H1 (cell line): ENCODE measurements around the gene GNG7. TPM values are rescaled to one million over a fixed set of nuclear protein-coding genes. Genes with fewer than 3 reads are reported as not detected.

Experiments used
- CTCF ChIA-PET: fragments of 300-600 bp; sonication (Branson Sonifier 250); formaldehyde crosslinking; loops from one replicate; lab custom pipeline; 2021; ENCODE audit not compliant: partially characterized antibody; lab: Charles Lee
- POLR2A ChIA-PET: fragments of 300-600 bp; sonication (Branson Sonifier 250); formaldehyde crosslinking; loops from one replicate; lab custom pipeline; 2021; ENCODE audit warnings: inconsistent platforms; ENCODE audit not compliant: partially characterized antibody; lab: Charles Lee
- DNase-seq, 2 experiments: peaks; one replicate each; pipeline versions ENCODE4 v3.0.0 to v3.0.0-alpha.2; 2010 to 2022; ENCODE audit warnings: low spot score in 2 of 2, low read depth in 1 of 2, mixed read lengths in 1 of 2
- FAIRE-seq: peaks from 2 replicates; lab custom pipeline; 2011; peaks lifted over from hg19 to GRCh38; lab: Jason Lieb, UNC
- H2AFZ ChIP-seq: 2 replicates; pipeline ENCODE4 v1.8.1; 2012; ENCODE audit warnings: low read length, inconsistent platforms
- H2AK5ac ChIP-seq: 2 replicates; pipeline ENCODE4 v1.6.1; 2013; ENCODE audit warnings: low read depth, low read length
- H2BK120ac ChIP-seq: replicated peaks from 2 replicates; pipeline ENCODE3; 2013; ENCODE audit warnings: low read depth, low read length, inconsistent platforms
- H2BK12ac ChIP-seq: 2 replicates; pipeline ENCODE4 v1.6.1; 2013; ENCODE audit warnings: low read depth, low read length
- H2BK15ac ChIP-seq: 2 replicates; pipeline ENCODE4 v1.6.1; 2013; ENCODE audit warnings: low read length
- H2BK20ac ChIP-seq: 2 replicates; pipeline ENCODE4 v1.6.1; 2013; ENCODE audit warnings: low read length
- H2BK5ac ChIP-seq: 2 replicates; pipeline ENCODE4 v1.6.1; 2013; ENCODE audit warnings: low read depth, low read length
- H3K14ac ChIP-seq: 2 replicates; pipeline ENCODE4 v1.6.1; 2013; ENCODE audit warnings: inconsistent platforms; ENCODE audit not compliant: insufficient read length
- H3K18ac ChIP-seq: 2 replicates; pipeline ENCODE4 v1.6.1; 2013; ENCODE audit warnings: low read length; ENCODE audit errors: extremely low read depth
- H3K23ac ChIP-seq: 2 replicates; pipeline ENCODE4 v1.6.1; 2013; ENCODE audit warnings: inconsistent platforms; ENCODE audit not compliant: insufficient read length
- H3K23me2 ChIP-seq: 2 replicates; pipeline ENCODE4 v1.6.1; 2013; ENCODE audit warnings: low read depth, low read length
- H3K27ac ChIP-seq: 2 replicates; pipeline ENCODE4 v1.6.1; 2011; ENCODE audit warnings: low read depth, low read length, inconsistent platforms
- H3K27me3 ChIP-seq, 4 experiments: replicated peaks in 1 of 4; 1 replicate in 1 of 4; 2 replicates in 3 of 4; pipeline versions ENCODE4 v1.6.1 to v1.8.1; 2011 to 2013; ENCODE audit warnings: low read length in 3 of 4, mild to moderate bottlenecking in 3 of 4, inconsistent platforms in 2 of 4, mixed read lengths in 2 of 4, moderate library complexity in 1 of 4; ENCODE audit not compliant: control insufficient read depth in 3 of 4, insufficient read depth in 3 of 4; ENCODE audit errors: extremely low read depth in 1 of 4
- H3K36me3 ChIP-seq, 4 experiments: 2 replicates each; pipeline versions ENCODE4 v1.6.1 to v1.8.1; 2011 to 2013; ENCODE audit warnings: mild to moderate bottlenecking in 4 of 4, low read length in 3 of 4, moderate library complexity in 2 of 4, control low read depth in 1 of 4, inconsistent platforms in 1 of 4; ENCODE audit not compliant: insufficient read depth in 4 of 4, control insufficient read depth in 2 of 4
- H3K4ac ChIP-seq: replicated peaks from 2 replicates; pipeline ENCODE3; 2013; ENCODE audit warnings: low read length, low read depth, mixed read lengths, inconsistent platforms; ENCODE audit not compliant: insufficient read length
- H3K4me1 ChIP-seq, 4 experiments: replicated peaks in 1 of 4; 1 replicate in 1 of 4; 2 replicates in 3 of 4; pipeline versions ENCODE4 v1.6.1 to v1.8.1; 2011 to 2013; ENCODE audit warnings: low read length in 3 of 4, inconsistent platforms in 2 of 4, mixed read lengths in 1 of 4; ENCODE audit not compliant: insufficient read depth in 4 of 4, control insufficient read depth in 3 of 4
- H3K4me2 ChIP-seq, 2 experiments: 2 replicates each; pipeline versions ENCODE4 v1.6.1 to v1.8.1; 2011 to 2013; ENCODE audit warnings: low read depth in 2 of 2, low read length in 2 of 2, control low read depth in 1 of 2, inconsistent platforms in 1 of 2, mild to moderate bottlenecking in 1 of 2; ENCODE audit not compliant: insufficient read depth in 1 of 2
- H3K4me3 ChIP-seq, 4 experiments: fragments of 200-600, 300-600 bp in 1 of 4; sonication (generic), shearing (Covaris generic), sonication (Bioruptor Twin) in 1 of 4; 2 replicates each; pipeline versions ENCODE4 v1.5.1 to v1.8.1; 2011 to 2016; ENCODE audit warnings: low read length in 4 of 4, low read depth in 3 of 4, control low read depth in 2 of 4, inconsistent platforms in 2 of 4, mild to moderate bottlenecking in 2 of 4, mixed read lengths in 1 of 4, moderate library complexity in 1 of 4; ENCODE audit not compliant: insufficient read depth in 2 of 4; ENCODE audit errors: extremely low read depth in 1 of 4
- H3K56ac ChIP-seq: replicated peaks from 2 replicates; pipeline ENCODE3; 2013; ENCODE audit warnings: low read depth, mild to moderate bottlenecking, mixed read lengths, low read length, inconsistent platforms; ENCODE audit not compliant: insufficient read length
- H3K79me1 ChIP-seq: 2 replicates; pipeline ENCODE4 v1.6.1; 2013; ENCODE audit warnings: low read depth, low read length, control low read depth
- H3K79me2 ChIP-seq, 2 experiments: 2 replicates each; pipeline versions ENCODE4 v1.6.1 to v1.8.1; 2012 to 2013; ENCODE audit warnings: low read length in 2 of 2, mild to moderate bottlenecking in 2 of 2, inconsistent platforms in 1 of 2; ENCODE audit not compliant: insufficient read depth in 2 of 2, control insufficient read depth in 1 of 2
- H3K9ac ChIP-seq, 4 experiments: replicated peaks in 1 of 4; 1 replicate in 1 of 4; 2 replicates in 3 of 4; pipeline versions ENCODE4 v1.6.1 to v1.8.1; 2011 to 2013; ENCODE audit warnings: low read depth in 3 of 4, low read length in 3 of 4, control low read depth in 2 of 4, mild to moderate bottlenecking in 2 of 4, moderate library complexity in 2 of 4, inconsistent platforms in 1 of 4; ENCODE audit errors: extremely low read depth in 1 of 4
- H3K9me3 ChIP-seq, 2 experiments: 2 replicates each; pipeline versions ENCODE4 v1.6.1 to v1.8.1; 2012 to 2013; ENCODE audit warnings: mild to moderate bottlenecking in 2 of 2, moderate library complexity in 2 of 2, control low read depth in 1 of 2, inconsistent platforms in 1 of 2, low read depth in 1 of 2, low read length in 1 of 2, mixed read lengths in 1 of 2; ENCODE audit not compliant: insufficient read depth in 2 of 2
- H4K20me1 ChIP-seq, 2 experiments: replicated peaks in 1 of 2; 2 replicates each; pipeline versions ENCODE3 to v1.8.1; 2011 to 2013; ENCODE audit warnings: inconsistent platforms in 2 of 2, low read length in 2 of 2, mild to moderate bottlenecking in 1 of 2; ENCODE audit not compliant: insufficient read depth in 2 of 2, control insufficient read depth in 1 of 2
- H4K5ac ChIP-seq: 2 replicates; pipeline ENCODE4 v1.6.1; 2013; ENCODE audit warnings: low read length, low read depth, mixed read lengths, inconsistent platforms; ENCODE audit not compliant: insufficient read length
- H4K8ac ChIP-seq: 2 replicates; pipeline ENCODE4 v1.8.0; 2013; ENCODE audit warnings: mild to moderate bottlenecking, moderate library complexity, low read length, inconsistent platforms; ENCODE audit not compliant: insufficient read depth; ENCODE audit errors: extremely low read depth
- H4K91ac ChIP-seq: replicated peaks from 2 replicates; pipeline ENCODE3; 2013; ENCODE audit warnings: low read length, mixed read lengths, inconsistent platforms; ENCODE audit not compliant: insufficient read length
- HDAC6 ChIP-seq: IDR thresholded peaks from one replicate; pipeline ENCODE4 v1.7.1; 2012; ENCODE audit warnings: low read depth, mild to moderate bottlenecking, inconsistent platforms, low read length, moderate library complexity
- TCF12 ChIP-seq: IDR thresholded peaks from 2 replicates; pipeline ENCODE4 v1.6.1; 2011; ENCODE audit warnings: low read depth, mild to moderate bottlenecking, low read length
- WGBS, 2 experiments: shearing (Covaris generic) in 1 of 2; methylation state at CpG; one replicate each; pipeline versions ENCODE4 v1.1.6 to v1.1.7; 2013 to 2015; ENCODE audit warnings: low lambda C conversion rate in 2 of 2, mixed read lengths in 2 of 2, inconsistent platforms in 1 of 2, low coverage in 1 of 2, missing lambda C conversion rate in 1 of 2; ENCODE audit not compliant: insufficient replicate concordance in 2 of 2, insufficient coverage in 1 of 2, insufficient read length in 1 of 2; ENCODE audit errors: extremely low coverage in 1 of 2, missing lambda C conversion rate in 1 of 2; 5-methylcytosine and 5-hydroxymethylcytosine counted together
- polyA plus RNA-seq, 7 experiments: library from polyadenylated mRNA; depleted of rRNA in 3 of 7; stranded (reverse) in 5 of 7; unstranded in 2 of 7; fragments of >200 nt in 5 of 7; fragments of 200-250 nt in 2 of 7; gene quantifications; 1 replicate in 5 of 7; 2 replicates in 1 of 7; 4 replicates in 1 of 7; pipeline versions ENCODE4 v1.2.1 to v1.2.3, GENCODE V29; 2011 to 2013; ENCODE audit warnings: missing spikeins in 2 of 7, mixed read lengths in 2 of 7
- total RNA-seq: library from RNA; stranded (reverse); fragmentation: NEBNext Ultra II Directional; extraction: Animal tissue kit (Norgen Biotek cat#: 25700); gene quantifications from 2 replicates; pipeline ENCODE4 v1.2.1, GENCODE V29; 2021

GNG7 gene
- total and polyA plus RNA-seq, 2 of the 8 experiments (the other 6 are each of a cell fraction or from before 2014, with no cell fraction given): 2.8 to 7.8 TPM

GRCh38 chr19:2716275-2716650, 13.8 kb upstream of the GNG7 start:
- FAIRE-seq: no peak
- Histone ChIP-seq H3K36me3 (peaks cover 0 to 17% (median 0%) of the 10 kb centered on the region in 4 experiments; a peak in 1 of 8 replicates), H3K4me2 (no peak overlapping the region), H2AK5ac (no peak overlapping the region), H3K14ac (no peak overlapping the region), H3K79me1 (no peaks in the 10 kb centered on the region), H3K56ac (no peak overlapping the region), H3K23ac (no peak overlapping the region), H3K27ac (no peak overlapping the region), H3K9me3 (peaks cover 9 to 17% of the 10 kb centered on the region in 2 experiments; a peak in 3 of 4 replicates), H2BK12ac (no peak overlapping the region), H3K27me3 (no peaks in the 10 kb centered on the region), H4K5ac (no peak overlapping the region), H4K8ac (no peak overlapping the region), H3K4me3 (no peak overlapping the region), H2BK5ac (no peak overlapping the region), H3K79me2 (no peaks in the 10 kb centered on the region), H4K20me1 (peaks cover 0 to 4% of the 10 kb centered on the region in 2 experiments), H2AFZ (no peak overlapping the region), H2BK20ac (no peak overlapping the region), H3K9ac (no peak overlapping the region), H3K4ac (no peak overlapping the region), H3K18ac (no peak overlapping the region), H4K91ac (no peak overlapping the region), H2BK120ac (no peak overlapping the region), H2BK15ac (no peak overlapping the region), H3K23me2 (peaks cover 14% of the 10 kb centered on the region; the same call in 1 of the 2 replicates), H3K4me1 (peaks cover 0 to 10% (median 6%) of the 10 kb centered on the region in 4 experiments; a peak in 6 of 7 replicates)
- CTCF ChIA-PET: interaction anchor here (0.6 kb wide), 1 partner anchor 126 kb away, joined by 3 read pairs; no protein-coding TSS in a partner anchor
- TF ChIP-seq TCF12 (no peak), HDAC6 (no peak)
- DNase-seq: no peak
- POLR2A ChIA-PET: no interaction called here
- 87% methylated on average over 9 of the region's 19 CpGs; no CpG with 5 or more reads in 1 of the 2 experiments for whole genome bisulfite sequencing, 2 experiments
